HEK293 (cell line): ENCODE measurements around the gene TCF7L2.

Experiments
- CTCF ChIA-PET: fragments of 350-600 bp; formaldehyde crosslinking; extraction: SDS; loops from one replicate; lab custom pipeline; 2021; ENCODE audit warnings: antibody characterized with exemption; lab: Yijun Ruan, JAX
- POLR2A ChIA-PET: fragments of 300-600 bp; formaldehyde crosslinking; extraction: SDS; loops from one replicate; lab custom pipeline; 2020; ENCODE audit warnings: antibody characterized with exemption, inconsistent platforms; lab: Yijun Ruan, JAX
- H3K27ac ChIP-seq: fragments of 200-500 bp; sonication (Bioruptor generic); 2 replicates; pipeline ENCODE4 v1.5.1; 2014; ENCODE audit warnings: low read depth, low read length, control low read depth, inconsistent platforms; ENCODE audit errors: extremely low read depth
- H3K36me3 ChIP-seq, 2 experiments: fragments of 200-500 bp in 1 of 2; sonication (Bioruptor generic) in 1 of 2; 1 replicate in 1 of 2; 2 replicates in 1 of 2; pipeline ENCODE4 v1.5.1; 2014 to 2017; ENCODE audit warnings: inconsistent platforms in 2 of 2, low read length in 2 of 2; ENCODE audit not compliant: control insufficient read depth in 2 of 2, insufficient read depth in 1 of 2
- H3K4me1 ChIP-seq: fragments of 200-500 bp; sonication (Bioruptor generic); 2 replicates; pipeline ENCODE4 v1.5.1; 2014; ENCODE audit warnings: mild to moderate bottlenecking, low read length, inconsistent platforms; ENCODE audit not compliant: control insufficient read depth, insufficient read depth
- H3K4me3 ChIP-seq: 2 replicates; pipeline ENCODE4 v1.5.1; 2011; ENCODE audit warnings: low read depth, mild to moderate bottlenecking, control low read depth, low read length, moderate library complexity
- H3K9me3 ChIP-seq: fragments of 200-500 bp; sonication (Bioruptor generic); 2 replicates; pipeline ENCODE4 v1.5.1; 2014; ENCODE audit warnings: low read depth, low read length, inconsistent platforms; ENCODE audit not compliant: control insufficient read depth, insufficient read depth
- EGR2 ChIP-seq: fragments of 450-650 bp; formaldehyde crosslinking; IDR thresholded peaks from 2 replicates; pipeline ENCODE4 v1.5.1; 2016; ENCODE audit warnings: low read depth, missing biosample characterization, missing genetic modification characterization
- ELK4 ChIP-seq: IDR thresholded peaks from 2 replicates; pipeline ENCODE4 v1.6.1; 2011; ENCODE audit warnings: mild to moderate bottlenecking, low read depth, low read length, borderline replicate concordance
- GLI2 ChIP-seq: fragments of 450-650 bp; formaldehyde crosslinking; IDR thresholded peaks from 2 replicates; pipeline ENCODE4; 2017; ENCODE audit warnings: missing biosample characterization, missing genetic modification characterization, low read depth, borderline replicate concordance
- PRDM1 ChIP-seq: fragments of 450-650 bp; formaldehyde crosslinking; IDR thresholded peaks from 2 replicates; pipeline ENCODE4; 2016; ENCODE audit warnings: missing biosample characterization, missing genetic modification characterization
- REPIN1 ChIP-seq: fragments of 450-650 bp; formaldehyde crosslinking; IDR thresholded peaks from 2 replicates; pipeline ENCODE4 v1.5.1; 2017; ENCODE audit warnings: missing biosample characterization, missing genetic modification characterization, low read depth
- TCF7L2 ChIP-seq: IDR thresholded peaks from 2 replicates; pipeline ENCODE4 v1.6.1; 2011; ENCODE audit warnings: low read depth, mild to moderate bottlenecking, inconsistent platforms, low read length, moderate library complexity, borderline replicate concordance
- ZBTB21 ChIP-seq: fragments of 450-650 bp; formaldehyde crosslinking; IDR thresholded peaks from 2 replicates; pipeline ENCODE4 v1.5.1; 2017; ENCODE audit warnings: missing biosample characterization, missing genetic modification characterization
- ZNF132 ChIP-seq: fragments of 450-650 bp; formaldehyde crosslinking; IDR thresholded peaks from 2 replicates; pipeline ENCODE4 v1.5.1; 2017; ENCODE audit warnings: missing biosample characterization, missing genetic modification characterization, borderline replicate concordance
- ZNF324 ChIP-seq: fragments of 450-650 bp; formaldehyde crosslinking; IDR thresholded peaks from 2 replicates; pipeline ENCODE4 v1.5.1; 2016; ENCODE audit warnings: missing biosample characterization, missing genetic modification characterization
- ZNF362 ChIP-seq: fragments of 450-650 bp; formaldehyde crosslinking; IDR thresholded peaks from 2 replicates; pipeline ENCODE4 v1.5.1; 2016; ENCODE audit warnings: missing biosample characterization, missing genetic modification characterization
- ZNF391 ChIP-seq: fragments of 450-650 bp; formaldehyde crosslinking; IDR thresholded peaks from 2 replicates; pipeline ENCODE4 v1.5.1; 2016; ENCODE audit warnings: low read depth, missing biosample characterization, missing genetic modification characterization, borderline replicate concordance
- ZNF473 ChIP-seq: fragments of 450-650 bp; formaldehyde crosslinking; IDR thresholded peaks from 2 replicates; pipeline ENCODE4 v1.5.1; 2017; ENCODE audit warnings: missing biosample characterization, missing genetic modification characterization
- ZNF488 ChIP-seq: fragments of 450-650 bp; formaldehyde crosslinking; IDR thresholded peaks from 2 replicates; pipeline ENCODE4 v1.5.1; 2016; ENCODE audit warnings: missing biosample characterization, missing genetic modification characterization
- ZNF510 ChIP-seq: fragments of 450-650 bp; formaldehyde crosslinking; IDR thresholded peaks from 2 replicates; pipeline ENCODE4 v1.5.1; 2018; ENCODE audit warnings: mild to moderate bottlenecking, missing genetic modification characterization, missing biosample characterization; ENCODE audit not compliant: insufficient replicate concordance
- ZNF654 ChIP-seq: fragments of 450-650 bp; formaldehyde crosslinking; IDR thresholded peaks from 2 replicates; pipeline ENCODE4 v1.5.1; 2016; ENCODE audit warnings: low read depth, missing biosample characterization, missing genetic modification characterization
- TF ChIP-seq, protein P1 (sequence below): fragments of 450-650 bp; formaldehyde crosslinking; IDR thresholded peaks from 2 replicates; pipeline ENCODE4 v1.5.1; 2016; ENCODE audit warnings: missing biosample characterization, missing genetic modification characterization, borderline replicate concordance
- TF ChIP-seq, protein P2 (sequence below): fragments of 450-650 bp; formaldehyde crosslinking; IDR thresholded peaks from 2 replicates; pipeline ENCODE4 v1.5.1; 2016; ENCODE audit warnings: missing biosample characterization, missing genetic modification characterization

The TCF7L2 gene

DNA sequence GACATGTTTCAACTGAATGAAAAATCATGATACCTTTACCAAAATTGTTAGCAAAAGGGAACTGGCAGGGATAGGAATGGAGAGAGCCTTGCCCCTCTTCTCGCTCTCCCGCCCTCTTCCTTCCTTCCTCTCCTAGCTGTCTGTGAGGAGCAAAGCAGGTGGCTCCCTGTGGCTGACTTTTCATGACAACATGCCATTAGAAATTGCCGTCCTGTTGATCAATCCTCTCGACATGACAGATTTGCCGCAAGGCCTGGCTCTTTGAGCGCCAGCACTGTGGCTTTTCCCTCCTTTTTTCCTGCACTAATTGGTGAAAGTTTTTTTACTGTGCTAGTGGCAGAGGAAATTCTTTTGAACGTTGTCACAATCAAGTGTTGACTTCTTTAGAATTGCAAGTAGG lies 171.1 kb downstream of the TCF7L2 start (continued):
- TF ChIP-seq, protein P1, sequence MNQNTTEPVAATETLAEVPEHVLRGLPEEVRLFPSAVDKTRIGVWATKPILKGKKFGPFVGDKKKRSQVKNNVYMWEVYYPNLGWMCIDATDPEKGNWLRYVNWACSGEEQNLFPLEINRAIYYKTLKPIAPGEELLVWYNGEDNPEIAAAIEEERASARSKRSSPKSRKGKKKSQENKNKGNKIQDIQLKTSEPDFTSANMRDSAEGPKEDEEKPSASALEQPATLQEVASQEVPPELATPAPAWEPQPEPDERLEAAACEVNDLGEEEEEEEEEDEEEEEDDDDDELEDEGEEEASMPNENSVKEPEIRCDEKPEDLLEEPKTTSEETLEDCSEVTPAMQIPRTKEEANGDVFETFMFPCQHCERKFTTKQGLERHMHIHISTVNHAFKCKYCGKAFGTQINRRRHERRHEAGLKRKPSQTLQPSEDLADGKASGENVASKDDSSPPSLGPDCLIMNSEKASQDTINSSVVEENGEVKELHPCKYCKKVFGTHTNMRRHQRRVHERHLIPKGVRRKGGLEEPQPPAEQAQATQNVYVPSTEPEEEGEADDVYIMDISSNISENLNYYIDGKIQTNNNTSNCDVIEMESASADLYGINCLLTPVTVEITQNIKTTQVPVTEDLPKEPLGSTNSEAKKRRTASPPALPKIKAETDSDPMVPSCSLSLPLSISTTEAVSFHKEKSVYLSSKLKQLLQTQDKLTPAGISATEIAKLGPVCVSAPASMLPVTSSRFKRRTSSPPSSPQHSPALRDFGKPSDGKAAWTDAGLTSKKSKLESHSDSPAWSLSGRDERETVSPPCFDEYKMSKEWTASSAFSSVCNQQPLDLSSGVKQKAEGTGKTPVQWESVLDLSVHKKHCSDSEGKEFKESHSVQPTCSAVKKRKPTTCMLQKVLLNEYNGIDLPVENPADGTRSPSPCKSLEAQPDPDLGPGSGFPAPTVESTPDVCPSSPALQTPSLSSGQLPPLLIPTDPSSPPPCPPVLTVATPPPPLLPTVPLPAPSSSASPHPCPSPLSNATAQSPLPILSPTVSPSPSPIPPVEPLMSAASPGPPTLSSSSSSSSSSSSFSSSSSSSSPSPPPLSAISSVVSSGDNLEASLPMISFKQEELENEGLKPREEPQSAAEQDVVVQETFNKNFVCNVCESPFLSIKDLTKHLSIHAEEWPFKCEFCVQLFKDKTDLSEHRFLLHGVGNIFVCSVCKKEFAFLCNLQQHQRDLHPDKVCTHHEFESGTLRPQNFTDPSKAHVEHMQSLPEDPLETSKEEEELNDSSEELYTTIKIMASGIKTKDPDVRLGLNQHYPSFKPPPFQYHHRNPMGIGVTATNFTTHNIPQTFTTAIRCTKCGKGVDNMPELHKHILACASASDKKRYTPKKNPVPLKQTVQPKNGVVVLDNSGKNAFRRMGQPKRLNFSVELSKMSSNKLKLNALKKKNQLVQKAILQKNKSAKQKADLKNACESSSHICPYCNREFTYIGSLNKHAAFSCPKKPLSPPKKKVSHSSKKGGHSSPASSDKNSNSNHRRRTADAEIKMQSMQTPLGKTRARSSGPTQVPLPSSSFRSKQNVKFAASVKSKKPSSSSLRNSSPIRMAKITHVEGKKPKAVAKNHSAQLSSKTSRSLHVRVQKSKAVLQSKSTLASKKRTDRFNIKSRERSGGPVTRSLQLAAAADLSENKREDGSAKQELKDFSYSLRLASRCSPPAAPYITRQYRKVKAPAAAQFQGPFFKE: no peak
- TF ChIP-seq ZBTB21 (no peak), ZNF473 (tag by site-specific recombination) (no peak)
- TF ChIP-seq, all 188 proteins: peak for 0

DNA sequence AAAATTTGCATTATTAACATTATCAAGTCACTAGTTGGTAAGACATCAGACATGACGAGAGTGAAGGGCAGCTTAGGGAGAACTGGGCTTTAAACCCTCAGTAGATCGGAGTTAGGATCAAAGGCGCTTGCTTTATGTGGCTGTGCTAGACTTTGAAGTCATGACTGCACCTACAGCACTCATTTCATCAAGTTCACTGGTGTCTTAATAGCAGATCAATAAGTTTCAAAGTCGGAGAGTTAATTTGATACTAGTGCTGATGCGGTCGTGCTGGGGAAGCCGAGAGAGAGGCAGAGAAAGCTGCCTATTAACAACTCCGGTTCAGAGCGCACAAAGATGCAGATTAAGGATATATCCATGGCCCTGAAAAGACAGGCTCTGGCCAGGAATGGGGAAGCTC lies 172.9 kb downstream of the TCF7L2 start:
- TF ChIP-seq ZNF654 (tag by site-specific recombination) (no peak), ZNF488 (no peak), PRDM1 (tag by site-specific recombination) (no peak), ZNF473 (tag by site-specific recombination) (no peak), ZNF510 (tag by site-specific recombination) (no peak), GLI2 (tag by site-specific recombination) (no peak), TCF7L2 (no peak), ZNF132 (tag by site-specific recombination) (no peak), ZNF324 (no peak), ZNF362 (tag by site-specific recombination) (no peak)
- TF ChIP-seq, protein P2, sequence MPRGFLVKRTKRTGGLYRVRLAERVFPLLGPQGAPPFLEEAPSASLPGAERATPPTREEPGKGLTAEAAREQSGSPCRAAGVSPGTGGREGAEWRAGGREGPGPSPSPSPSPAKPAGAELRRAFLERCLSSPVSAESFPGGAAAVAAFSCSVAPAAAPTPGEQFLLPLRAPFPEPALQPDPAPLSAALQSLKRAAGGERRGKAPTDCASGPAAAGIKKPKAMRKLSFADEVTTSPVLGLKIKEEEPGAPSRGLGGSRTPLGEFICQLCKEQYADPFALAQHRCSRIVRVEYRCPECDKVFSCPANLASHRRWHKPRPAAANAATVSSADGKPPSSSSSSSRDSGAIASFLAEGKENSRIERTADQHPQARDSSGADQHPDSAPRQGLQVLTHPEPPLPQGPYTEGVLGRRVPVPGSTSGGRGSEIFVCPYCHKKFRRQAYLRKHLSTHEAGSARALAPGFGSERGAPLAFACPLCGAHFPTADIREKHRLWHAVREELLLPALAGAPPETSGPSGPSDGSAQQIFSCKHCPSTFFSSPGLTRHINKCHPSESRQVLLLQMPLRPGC (tag by site-specific recombination): no peak
- CTCF ChIA-PET: interaction anchor here (0.7 kb wide), 1 partner anchor 8 kb away, joined by 3 read pairs; no protein-coding TSS in a partner anchor
- Histone ChIP-seq H3K4me3 (no peak overlapping the region), H3K4me1 (0 out of 2 replicates have a peak, but pooled peaks cover 6% of the 10 kb centered on the region), H3K27ac (no peak overlapping the region), H3K36me3 (no peaks in the 10 kb centered on the region; a peak in 1 of 3 replicates), H3K9me3 (no peaks in the 10 kb centered on the region)
- POLR2A ChIA-PET: no interaction called here

DNA sequence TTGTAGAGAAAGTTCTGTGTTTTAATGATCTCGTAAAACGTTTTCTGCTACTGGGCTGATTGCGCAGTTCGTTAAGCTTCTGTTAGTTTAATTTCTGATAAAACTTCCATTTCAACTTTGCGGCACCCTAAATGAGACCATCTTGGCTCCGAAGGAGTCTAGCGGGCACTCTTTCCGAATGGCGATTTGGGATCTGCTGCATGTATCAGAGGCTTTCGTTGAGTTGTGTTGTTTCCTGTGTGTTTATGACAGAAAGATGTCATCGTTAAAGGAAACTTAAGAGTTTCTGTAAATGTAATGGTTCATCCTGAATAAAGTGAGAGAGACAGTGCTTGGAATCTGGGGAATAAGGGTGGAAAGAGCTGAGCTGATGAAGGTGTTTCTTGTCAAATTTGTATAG lies 174.7 kb downstream of the TCF7L2 start:
- ChIA-PET POLR2A (interaction anchor here (0.7 kb wide), 1 partner anchor 263 kb away, joined by 3 read pairs; no protein-coding TSS in a partner anchor), CTCF (interaction anchor here (0.6 to 2.4 kb wide), 4 partner anchors 12 to 387 kb away, joined by 3 to 9 read pairs (median 3); no protein-coding TSS in a partner anchor)
- Histone ChIP-seq H3K27ac (no peak overlapping the region), H3K9me3 (no peaks in the 10 kb centered on the region), H3K36me3 (no peaks in the 10 kb centered on the region; a peak in 1 of 3 replicates), H3K4me3 (no peak overlapping the region), H3K4me1 (0 out of 2 replicates have a peak, but pooled peaks cover 6% of the 10 kb centered on the region)
- no peak for TF ChIP-seq ZNF391 (tag by site-specific recombination)
- TF ChIP-seq ELK4: no peak
- no peak for TF ChIP-seq EGR2 (tag by site-specific recombination)
- TF ChIP-seq REPIN1 (tag by site-specific recombination): no peak
